Esophagus squamous epithelium (tissue), 4 donors: ENCODE results near the gene ZNF358.

Experiments used
- POLR2A ChIP-seq, 4 donors: fragments of 450-650 bp; IDR thresholded peaks; one replicate each; pipeline ENCODE4 v1.6.1; 2017; ENCODE audit warnings: antibody characterized with exemption in 4 of 4, mild to moderate bottlenecking in 4 of 4, moderate library complexity in 3 of 4
- TF ChIP-seq, protein P1 (sequence below), 6 experiments: fragments of 450-650 bp in 4 of 6; fragments of 200-600 bp in 2 of 6; sonication (generic) in 2 of 6; IDR thresholded peaks; one replicate each; pipeline ENCODE4 v1.5.1; 2016 to 2019; ENCODE audit warnings: antibody characterized with exemption in 6 of 6, mild to moderate bottlenecking in 4 of 6, moderate library complexity in 4 of 6

GRCh38 chr19:7513809-7514642, 1.9 kb upstream of the ZNF358 start:
- TF ChIP-seq, protein P1, sequence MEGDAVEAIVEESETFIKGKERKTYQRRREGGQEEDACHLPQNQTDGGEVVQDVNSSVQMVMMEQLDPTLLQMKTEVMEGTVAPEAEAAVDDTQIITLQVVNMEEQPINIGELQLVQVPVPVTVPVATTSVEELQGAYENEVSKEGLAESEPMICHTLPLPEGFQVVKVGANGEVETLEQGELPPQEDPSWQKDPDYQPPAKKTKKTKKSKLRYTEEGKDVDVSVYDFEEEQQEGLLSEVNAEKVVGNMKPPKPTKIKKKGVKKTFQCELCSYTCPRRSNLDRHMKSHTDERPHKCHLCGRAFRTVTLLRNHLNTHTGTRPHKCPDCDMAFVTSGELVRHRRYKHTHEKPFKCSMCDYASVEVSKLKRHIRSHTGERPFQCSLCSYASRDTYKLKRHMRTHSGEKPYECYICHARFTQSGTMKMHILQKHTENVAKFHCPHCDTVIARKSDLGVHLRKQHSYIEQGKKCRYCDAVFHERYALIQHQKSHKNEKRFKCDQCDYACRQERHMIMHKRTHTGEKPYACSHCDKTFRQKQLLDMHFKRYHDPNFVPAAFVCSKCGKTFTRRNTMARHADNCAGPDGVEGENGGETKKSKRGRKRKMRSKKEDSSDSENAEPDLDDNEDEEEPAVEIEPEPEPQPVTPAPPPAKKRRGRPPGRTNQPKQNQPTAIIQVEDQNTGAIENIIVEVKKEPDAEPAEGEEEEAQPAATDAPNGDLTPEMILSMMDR (IDR thresholded peaks at IDR 0.05) = no peak
- TF ChIP-seq POLR2A (IDR thresholded peaks at IDR 0.05) = no peak
